Nucleus accumbens (tissue), 56 donors: ENCODE measurements around the gene TMEM80.
"Not testable (repeated sequence)": the region's sequence is repeated elsewhere in the genome, so short reads cannot be mapped to it uniquely, and the experiment has no call there.

Source experiments
- DNase-seq, 56 donors: peaks; one replicate each; lab custom pipeline; 2025; lab: John Stamatoyannopoulos, UW

Gene TMEM80

GRCh38 chr11:695538-696248, at the start of gene TMEM80:
Gene TMEM80, plus strand, starts transcription at chr11:695816. Its CDS starts 12 bp downstream, at chr11:695828.
- DNase-seq, result peak; percentile 22 to 100 (median 95)

DNA sequence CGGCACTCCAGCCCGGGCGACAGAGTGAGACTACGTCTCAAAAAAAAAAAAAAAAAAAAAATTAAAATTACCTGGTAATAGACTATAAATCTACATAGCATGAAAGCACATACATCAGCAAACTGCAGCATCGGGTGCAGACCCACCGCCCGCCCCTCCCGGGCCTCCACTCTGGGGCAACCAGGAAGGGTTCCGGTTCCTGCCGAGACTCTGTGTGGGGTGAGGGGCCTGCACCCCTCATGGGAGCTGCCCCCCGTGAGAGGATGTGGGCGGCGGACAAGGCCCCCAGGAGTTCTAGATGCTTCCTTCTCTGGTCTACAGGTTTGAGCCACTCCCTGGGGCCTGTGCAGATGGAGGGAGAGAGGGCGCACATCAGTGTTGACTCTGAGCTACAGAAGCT, 49.4 kb upstream of the TMEM80 start:
- DNase-seq, result no peak

DNA sequence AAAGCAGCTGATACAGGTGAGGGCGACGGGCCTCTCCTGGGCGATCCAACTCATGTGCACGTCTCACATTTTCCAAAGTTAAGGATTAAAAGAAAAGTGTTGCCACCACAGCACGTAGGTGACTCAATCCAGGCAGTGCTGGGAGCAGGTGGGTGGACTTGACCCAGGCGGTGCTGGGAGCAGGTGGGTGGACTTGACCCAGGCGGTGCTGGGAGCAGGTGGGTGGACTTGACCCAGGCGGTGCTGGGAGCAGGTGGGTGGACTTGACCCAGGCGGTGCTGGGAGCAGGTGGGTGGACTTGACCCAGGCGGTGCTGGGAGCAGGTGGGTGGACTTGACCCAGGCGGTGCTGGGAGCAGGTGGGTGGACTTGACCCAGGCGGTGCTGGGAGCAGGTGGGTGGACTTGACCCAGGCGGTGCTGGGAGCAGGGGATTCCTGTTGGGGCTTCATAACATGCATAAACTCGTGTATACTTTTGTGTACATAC, 47.9 kb upstream of the TMEM80 start:
- not testable (repeated sequence) for DNase-seq

GRCh38 chr11:650482-650881, 45.1 kb upstream of the TMEM80 start:
- no peak for DNase-seq

DNA sequence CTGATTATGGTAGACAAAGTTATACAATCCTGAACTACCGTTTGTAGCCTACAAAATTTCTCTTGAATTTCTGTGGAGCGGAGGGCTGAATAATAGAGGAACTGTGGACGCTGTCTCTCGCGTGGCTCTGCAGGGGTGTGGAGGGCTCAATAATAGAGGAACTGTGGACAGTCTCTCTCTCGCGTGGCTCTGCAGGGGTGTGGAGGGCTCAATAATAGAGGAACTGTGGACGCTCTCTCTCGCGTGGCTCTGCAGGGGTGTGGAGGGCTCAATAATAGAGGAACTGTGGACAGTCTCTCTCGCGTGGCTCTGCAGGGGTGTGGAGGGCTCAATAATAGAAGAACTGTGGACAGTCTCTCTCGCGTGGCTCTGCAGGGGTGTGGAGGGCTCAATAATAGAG, 42.5 kb upstream of the TMEM80 start:
- not testable (repeated sequence) for DNase-seq

GRCh38 chr11:653837-654236, 41.8 kb upstream of the TMEM80 start:
- no peak for DNase-seq

- DNase-seq, result not testable (repeated sequence)
Measured at GRCh38 chr11:654444-654843, 41.2 kb upstream of the TMEM80 start.

DNA sequence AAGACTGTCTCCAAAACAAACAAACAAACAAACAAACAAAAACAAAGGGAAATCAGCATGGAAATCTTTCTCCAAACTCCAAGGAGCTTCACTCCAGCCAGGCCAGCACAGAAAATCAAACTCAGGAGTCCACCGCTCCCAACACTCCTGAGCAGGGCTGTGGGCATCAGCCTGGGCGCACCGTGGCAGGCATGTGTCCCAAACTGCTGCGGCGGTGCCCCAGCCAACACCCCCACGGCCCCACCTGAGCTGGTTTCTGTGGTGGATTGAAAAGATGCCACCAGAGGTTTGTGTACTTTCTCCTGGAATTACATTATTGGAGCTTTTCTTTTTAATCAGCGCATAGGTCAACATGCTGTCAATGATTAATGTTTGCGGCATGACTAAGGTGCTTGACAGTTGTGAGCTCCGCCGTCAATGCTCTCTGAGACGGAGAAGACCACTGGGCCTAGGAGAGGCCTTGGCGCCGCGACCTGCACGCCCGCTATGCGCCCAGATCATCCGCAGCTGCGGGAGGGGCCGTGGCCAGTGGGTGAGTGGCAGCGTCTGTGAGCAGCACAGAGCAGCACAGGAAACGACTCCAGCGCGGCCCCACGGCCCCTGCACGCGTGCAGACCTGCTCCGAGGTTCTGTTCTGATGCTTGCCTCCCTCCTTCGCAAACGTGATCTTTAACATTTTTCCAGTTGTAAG, 40.4 kb upstream of the TMEM80 start:
- DNase-seq, result no peak

GRCh38 chr11:656426-656825, 39.2 kb upstream of the TMEM80 start:
- no peak for DNase-seq

GRCh38 chr11:656866-657265, 38.8 kb upstream of the TMEM80 start:
- DNase-seq, result no peak

DNA sequence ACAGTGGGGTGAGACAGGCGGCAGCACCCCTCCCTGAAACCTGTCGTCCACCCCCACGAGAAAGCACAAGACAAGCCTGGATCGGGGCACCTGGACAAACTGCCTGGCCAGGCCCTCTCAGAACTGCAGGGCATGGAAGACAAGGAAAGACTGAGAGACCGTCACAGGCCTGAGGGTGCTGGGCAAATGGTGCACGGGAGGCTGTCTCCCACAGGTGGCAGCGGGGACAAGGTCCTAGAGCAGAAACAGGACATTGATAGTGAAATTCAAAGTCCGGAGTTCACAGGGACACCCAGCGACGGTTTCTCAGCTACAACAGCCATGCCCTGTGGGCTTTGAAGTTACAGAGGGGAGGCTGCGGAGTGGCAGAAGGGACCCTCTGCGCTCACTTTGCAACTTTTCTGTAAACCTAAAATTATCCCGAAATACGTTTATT, 37.9 kb upstream of the TMEM80 start:
- no peak for DNase-seq

DNA sequence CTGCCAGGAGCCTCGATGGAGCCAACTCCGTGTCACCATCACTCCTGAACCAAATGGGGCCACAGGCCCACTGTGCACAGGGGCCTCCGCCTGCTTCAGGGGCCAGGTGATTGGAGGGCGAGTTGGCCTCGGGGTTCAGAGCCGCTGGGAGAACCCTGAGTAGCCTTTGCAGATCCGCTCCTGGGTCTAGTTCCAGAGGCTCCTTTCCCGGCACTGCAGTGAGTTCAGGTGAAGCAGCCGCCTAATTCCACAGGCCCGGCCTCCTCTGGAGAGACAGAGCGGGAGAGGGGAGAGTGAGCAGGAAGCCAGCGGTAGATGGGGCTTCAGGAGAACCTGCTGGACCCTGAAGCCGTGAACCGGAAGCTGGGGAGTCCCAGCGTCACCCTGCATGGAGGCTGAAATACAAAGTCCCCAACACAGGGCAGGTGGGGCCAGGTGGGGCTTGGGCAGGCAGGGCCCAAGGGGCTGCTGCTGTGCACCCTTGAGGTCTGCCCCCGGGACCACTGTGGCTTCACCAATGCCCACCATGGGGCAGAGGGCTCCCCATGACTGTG, 36.0 kb upstream of the TMEM80 start:
- DNase-seq, result no peak

GRCh38 chr11:660281-660680, 35.3 kb upstream of the TMEM80 start:
- no peak for DNase-seq

GRCh38 chr11:660681-661444, 34.8 kb upstream of the TMEM80 start:
- no peak for DNase-seq

- peak in 45 of 56 donors; percentile 10 to 81 (median 44) for DNase-seq
Measured at GRCh38 chr11:662689-663274, 32.8 kb upstream of the TMEM80 start.

- no peak for DNase-seq
Measured at GRCh38 chr11:665062-665703, 30.4 kb upstream of the TMEM80 start.

DNA sequence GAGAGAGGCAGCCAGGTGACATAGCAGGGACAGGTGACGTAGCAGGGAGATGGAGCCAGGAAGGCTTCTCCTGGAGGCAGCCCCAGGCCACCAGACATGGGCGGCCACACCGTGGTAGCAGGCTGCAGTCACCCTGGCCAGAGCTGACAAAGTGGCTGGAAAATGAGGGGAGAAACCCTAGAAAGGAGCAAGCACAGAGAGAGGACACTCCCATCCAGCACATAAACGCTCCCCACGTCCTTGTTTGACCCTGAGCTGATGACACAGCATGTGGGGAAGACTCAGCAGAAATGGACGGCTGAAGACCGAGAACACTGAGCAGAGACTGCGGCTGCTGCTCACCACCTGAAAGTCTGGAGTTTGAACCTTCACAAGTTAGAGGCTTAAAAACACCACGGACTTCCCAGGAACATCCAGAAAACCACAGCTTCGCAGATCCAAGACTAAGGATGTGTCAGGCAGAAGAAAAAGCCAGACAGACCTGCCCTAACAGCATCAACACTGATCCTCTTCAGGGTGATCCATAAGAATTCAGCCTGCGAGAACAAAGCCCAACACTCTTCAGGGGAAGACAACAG, 29.8 kb upstream of the TMEM80 start:
- DNase-seq, result no peak

- no peak for DNase-seq
Measured at GRCh38 chr11:673866-674265, 21.8 kb upstream of the TMEM80 start.

DNA sequence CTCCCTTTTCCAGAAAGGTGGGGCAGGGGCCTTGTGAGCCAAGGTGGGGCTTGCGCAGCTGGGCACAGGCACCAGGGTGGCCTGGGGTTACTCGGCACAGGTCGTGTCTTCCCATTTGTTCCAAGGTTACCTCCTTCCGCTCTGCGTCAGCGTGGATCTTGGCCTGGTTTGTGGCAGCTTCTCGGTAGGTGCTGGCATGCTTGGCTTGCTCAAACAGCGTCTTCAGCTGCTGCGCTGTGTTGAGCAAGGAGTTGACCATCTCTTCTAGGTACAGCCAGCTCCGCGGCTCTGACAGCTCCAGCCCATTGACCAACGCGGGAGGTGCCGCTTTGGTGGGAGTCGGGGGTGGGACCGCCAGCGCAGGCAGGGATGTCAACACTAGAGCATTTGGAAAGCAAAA, 21.2 kb upstream of the TMEM80 start:
- no peak for DNase-seq

DNA sequence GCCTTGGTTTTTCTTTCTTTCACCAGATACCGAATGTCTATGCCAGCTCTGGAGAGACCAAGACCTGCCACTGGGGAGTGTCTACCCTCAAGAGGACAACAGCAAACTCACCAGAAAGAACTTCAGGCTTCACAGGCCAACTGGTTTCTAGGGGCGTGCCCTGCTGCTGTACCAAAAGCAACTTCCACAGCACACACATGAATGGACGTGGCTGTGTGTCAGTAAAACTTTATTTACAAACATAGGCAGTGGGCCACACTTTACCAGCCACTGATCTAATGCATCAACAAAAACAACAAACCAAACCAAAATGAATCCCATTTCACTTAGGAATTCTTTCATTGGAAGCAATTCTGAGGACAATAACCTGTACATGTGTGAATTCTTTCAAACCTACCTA, 17.3 kb upstream of the TMEM80 start:
- DNase-seq, result no peak
